Astrocyte (in vitro differentiated cells and primary cell): Measurements from ENCODE around the gene LZTS3. TPM values are rescaled to one million over a fixed set of nuclear protein-coding genes. Genes with fewer than 3 reads are reported as not detected.
"Not testable (repeated sequence)": the region's sequence is repeated elsewhere in the genome, so short reads cannot be mapped to it uniquely, and the experiment has no call there.

ENCODE experiments used
- DNase-seq: peaks from one replicate; pipeline ENCODE4 v3.0.0-alpha.2; 2010; ENCODE audit warnings: low read depth
- FAIRE-seq: peaks from 2 replicates; lab custom pipeline; 2011; peaks lifted over from hg19 to GRCh38; lab: Jason Lieb, UNC
- H2AFZ ChIP-seq: 2 replicates; pipeline ENCODE4 v1.6.0; 2012; ENCODE audit warnings: low read depth, low read length, inconsistent platforms
- H3K27ac ChIP-seq: 2 replicates; pipeline ENCODE4 v1.5.1; 2011; ENCODE audit warnings: low read depth, low read length, inconsistent platforms
- H3K27me3 ChIP-seq: 2 replicates; pipeline ENCODE4 v1.6.0; 2011; ENCODE audit warnings: low read length, inconsistent platforms; ENCODE audit not compliant: insufficient read depth
- H3K36me3 ChIP-seq: 2 replicates; pipeline ENCODE4 v1.5.1; 2011; ENCODE audit warnings: low read length, inconsistent platforms; ENCODE audit not compliant: insufficient read depth
- H3K4me1 ChIP-seq: 2 replicates; pipeline ENCODE4 v1.5.1; 2011; ENCODE audit warnings: low read length, inconsistent platforms; ENCODE audit not compliant: insufficient read depth
- H3K4me2 ChIP-seq: 2 replicates; pipeline ENCODE4 v1.6.0; 2012; ENCODE audit warnings: low read length, inconsistent platforms
- H3K4me3 ChIP-seq: 2 replicates; pipeline ENCODE4 v1.5.1; 2011; ENCODE audit warnings: low read depth, mild to moderate bottlenecking, low read length, inconsistent platforms; ENCODE audit not compliant: insufficient read depth
- H3K79me2 ChIP-seq: 2 replicates; pipeline ENCODE4 v1.6.0; 2012; ENCODE audit warnings: mild to moderate bottlenecking, low read length, inconsistent platforms; ENCODE audit not compliant: insufficient read depth
- H3K9ac ChIP-seq: 2 replicates; pipeline ENCODE4 v1.6.0; 2012; ENCODE audit warnings: mild to moderate bottlenecking, low read length, inconsistent platforms
- H3K9me3 ChIP-seq: 2 replicates; pipeline ENCODE4 v1.5.1; 2012; ENCODE audit warnings: low read depth, mild to moderate bottlenecking, low read length, inconsistent platforms; ENCODE audit not compliant: insufficient read depth
- H4K20me1 ChIP-seq: 2 replicates; pipeline ENCODE4 v1.6.0; 2012; ENCODE audit warnings: low read length, inconsistent platforms; ENCODE audit not compliant: insufficient read depth
- H3K27ac Mint-ChIP-seq: one replicate; pipeline ENCODE4 v1.8.0; 2021; ENCODE audit warnings: mild to moderate bottlenecking, mixed read lengths; ENCODE audit not compliant: unreplicated experiment
- H3K27me3 Mint-ChIP-seq: one replicate; pipeline ENCODE4 v1.8.0; 2021; ENCODE audit warnings: low read depth, mixed read lengths; ENCODE audit not compliant: unreplicated experiment
- H3K36me3 Mint-ChIP-seq: one replicate; pipeline ENCODE4 v1.8.0; 2021; ENCODE audit warnings: low read depth, mixed read lengths; ENCODE audit not compliant: unreplicated experiment
- H3K4me1 Mint-ChIP-seq: one replicate; pipeline ENCODE4 v1.8.0; 2021; ENCODE audit warnings: low read depth, mixed read lengths; ENCODE audit not compliant: unreplicated experiment
- H3K4me3 Mint-ChIP-seq: one replicate; pipeline ENCODE4 v1.8.0; 2021; ENCODE audit warnings: mild to moderate bottlenecking, moderate library complexity, mixed read lengths; ENCODE audit not compliant: unreplicated experiment
- H3K9me3 Mint-ChIP-seq: one replicate; pipeline ENCODE4 v1.8.0; 2021; ENCODE audit warnings: mild to moderate bottlenecking, mixed read lengths; ENCODE audit not compliant: unreplicated experiment
- EZH2 ChIP-seq: IDR thresholded peaks from 2 replicates; pipeline ENCODE4 v1.6.1; 2012; ENCODE audit warnings: mild to moderate bottlenecking, low read length, inconsistent platforms; ENCODE audit not compliant: insufficient read depth
- total RNA-seq: library from RNA; stranded (reverse); gene quantifications from 2 replicates; pipeline ENCODE4 v1.2.1, GENCODE V29; 2021
- TF ChIP-seq, protein P1 (sequence below): IDR thresholded peaks from 2 replicates; pipeline ENCODE4 v1.5.1; 2011; ENCODE audit warnings: low read depth, mild to moderate bottlenecking, inconsistent platforms, low read length, moderate library complexity; ENCODE audit not compliant: insufficient read depth

Gene LZTS3
- total RNA-seq, 1 donor from 2014 or later: 12.6 TPM

DNA sequence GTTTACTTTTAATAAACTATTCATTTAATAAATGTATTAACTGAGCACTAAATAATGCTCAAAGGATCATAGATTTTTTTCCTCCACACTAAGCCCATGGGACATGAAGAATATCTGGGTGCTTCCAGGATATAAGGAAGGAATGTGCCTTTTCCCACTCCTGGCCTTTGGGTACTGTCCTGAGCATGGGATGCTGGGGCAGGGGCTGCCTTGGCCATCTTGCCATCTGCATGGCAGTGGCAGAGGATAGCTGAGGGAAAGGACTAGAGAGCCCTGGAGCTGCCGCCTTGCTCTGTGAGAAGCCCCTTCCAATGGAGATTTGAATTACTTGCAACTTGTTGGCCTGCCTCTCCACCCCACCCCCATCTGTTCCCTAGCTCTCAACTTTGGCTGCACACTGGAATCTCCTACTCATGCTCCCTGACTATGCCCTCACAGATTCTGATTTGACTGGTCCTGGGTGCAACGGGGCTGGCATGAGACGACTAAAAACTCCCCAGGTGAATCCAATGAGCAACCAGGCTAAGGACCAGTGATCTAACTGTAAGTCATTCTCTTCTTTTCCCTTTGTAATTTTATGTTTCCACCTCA, 15.6 kb upstream of the LZTS3 start:
- H3K9me3 Mint-ChIP-seq: no peaks in the 10 kb centered on the region
- no peak for FAIRE-seq
- H3K9me3 ChIP-seq: no peaks in the 10 kb centered on the region
- no peaks in the 10 kb centered on the region for H3K4me1 ChIP-seq
- no peak overlapping the region for H3K4me3 Mint-ChIP-seq
- no peak overlapping the region for H3K4me3 ChIP-seq
- H3K27ac Mint-ChIP-seq: no peak overlapping the region
- H4K20me1 ChIP-seq: no peaks in the 10 kb centered on the region
- TF ChIP-seq, protein P1, sequence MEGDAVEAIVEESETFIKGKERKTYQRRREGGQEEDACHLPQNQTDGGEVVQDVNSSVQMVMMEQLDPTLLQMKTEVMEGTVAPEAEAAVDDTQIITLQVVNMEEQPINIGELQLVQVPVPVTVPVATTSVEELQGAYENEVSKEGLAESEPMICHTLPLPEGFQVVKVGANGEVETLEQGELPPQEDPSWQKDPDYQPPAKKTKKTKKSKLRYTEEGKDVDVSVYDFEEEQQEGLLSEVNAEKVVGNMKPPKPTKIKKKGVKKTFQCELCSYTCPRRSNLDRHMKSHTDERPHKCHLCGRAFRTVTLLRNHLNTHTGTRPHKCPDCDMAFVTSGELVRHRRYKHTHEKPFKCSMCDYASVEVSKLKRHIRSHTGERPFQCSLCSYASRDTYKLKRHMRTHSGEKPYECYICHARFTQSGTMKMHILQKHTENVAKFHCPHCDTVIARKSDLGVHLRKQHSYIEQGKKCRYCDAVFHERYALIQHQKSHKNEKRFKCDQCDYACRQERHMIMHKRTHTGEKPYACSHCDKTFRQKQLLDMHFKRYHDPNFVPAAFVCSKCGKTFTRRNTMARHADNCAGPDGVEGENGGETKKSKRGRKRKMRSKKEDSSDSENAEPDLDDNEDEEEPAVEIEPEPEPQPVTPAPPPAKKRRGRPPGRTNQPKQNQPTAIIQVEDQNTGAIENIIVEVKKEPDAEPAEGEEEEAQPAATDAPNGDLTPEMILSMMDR: no peak
- no peak for TF ChIP-seq EZH2
- H2AFZ ChIP-seq: no peak overlapping the region
- no peak overlapping the region for H3K9ac ChIP-seq
- H3K27me3 Mint-ChIP-seq: no peaks in the 10 kb centered on the region
- DNase-seq: no peak
- H3K27me3 ChIP-seq: no peaks in the 10 kb centered on the region
- no peak overlapping the region for H3K27ac ChIP-seq
- no peak overlapping the region for H3K4me2 ChIP-seq
- H3K36me3 ChIP-seq: peaks cover 23% of the 10 kb centered on the region
- no peaks in the 10 kb centered on the region for H3K79me2 ChIP-seq
- H3K4me1 Mint-ChIP-seq: no peaks in the 10 kb centered on the region
- peaks cover 31% of the 10 kb centered on the region for H3K36me3 Mint-ChIP-seq

DNA sequence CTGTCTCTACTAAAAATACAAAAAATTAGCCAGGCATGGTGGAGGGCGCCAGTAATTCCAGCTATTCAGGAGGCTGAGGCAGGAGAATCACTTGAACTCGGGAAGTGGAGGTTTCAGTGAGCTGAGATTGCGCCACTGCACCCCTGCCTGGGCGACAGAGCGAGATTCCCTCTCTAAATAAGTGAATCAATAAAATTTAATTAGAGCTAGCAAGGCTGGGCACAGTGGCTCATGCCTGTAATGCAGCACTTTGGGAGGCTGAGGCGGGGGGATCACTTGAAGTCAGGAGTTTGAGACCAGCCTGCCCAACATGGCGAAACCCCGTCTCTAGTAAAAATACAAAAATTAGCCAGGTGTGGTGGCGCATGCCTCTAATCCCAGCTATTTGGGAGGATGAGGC, 14.5 kb upstream of the LZTS3 start:
- H3K4me1 Mint-ChIP-seq, H3K9ac ChIP-seq, H3K79me2 ChIP-seq, H2AFZ ChIP-seq, FAIRE-seq, H3K27ac ChIP-seq, H3K4me1 ChIP-seq, H3K27me3 ChIP-seq, H4K20me1 ChIP-seq, H3K4me3 Mint-ChIP-seq, H3K27ac Mint-ChIP-seq, H3K9me3 ChIP-seq, H3K9me3 Mint-ChIP-seq, DNase-seq, H3K4me3 ChIP-seq, H3K4me2 ChIP-seq, H3K27me3 Mint-ChIP-seq: not testable (repeated sequence)
- peaks cover 22% of the 10 kb centered on the region for H3K36me3 ChIP-seq
- H3K36me3 Mint-ChIP-seq: peaks cover 28% of the 10 kb centered on the region

DNA sequence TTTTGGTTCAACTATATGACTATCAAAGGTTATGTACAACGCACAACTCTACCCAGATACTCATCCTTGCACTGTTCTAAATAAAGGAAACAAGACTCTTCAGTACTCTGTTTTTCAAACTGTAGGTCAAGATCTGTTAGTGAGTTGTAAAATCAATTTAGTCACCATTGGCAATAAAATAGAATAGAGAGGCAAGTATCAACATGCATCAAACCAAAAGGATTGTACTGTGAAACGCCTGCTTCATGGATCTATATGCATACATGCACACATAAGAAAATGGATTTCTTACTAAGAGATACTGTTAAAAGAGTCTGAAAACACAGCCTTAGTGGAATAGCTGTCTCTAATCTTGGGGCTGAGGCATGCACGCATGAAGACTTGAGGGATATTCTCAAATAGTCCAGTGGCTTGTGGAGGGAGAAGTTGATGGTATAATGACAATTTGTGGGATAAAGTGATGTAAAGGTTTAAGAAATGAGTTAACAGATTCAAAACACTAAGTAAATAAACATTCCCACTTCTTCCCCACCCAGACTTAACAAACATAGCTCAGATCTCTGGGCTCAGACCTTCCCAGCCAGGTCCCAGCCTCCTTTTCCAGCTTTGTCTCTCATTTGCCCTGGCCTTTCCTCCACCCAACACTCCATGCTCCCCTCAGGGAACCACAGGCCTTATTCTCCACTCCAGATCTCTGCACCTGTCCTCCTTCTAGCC, 10.7 kb upstream of the LZTS3 start:
- H3K4me2 ChIP-seq: no peak overlapping the region
- H3K4me1 Mint-ChIP-seq: no peaks in the 10 kb centered on the region
- H3K9ac ChIP-seq: no peak overlapping the region
- no peak overlapping the region for H3K27ac ChIP-seq
- no peak overlapping the region for H2AFZ ChIP-seq
- no peak overlapping the region for H3K27ac Mint-ChIP-seq
- H3K9me3 Mint-ChIP-seq: no peaks in the 10 kb centered on the region
- no peaks in the 10 kb centered on the region for H4K20me1 ChIP-seq
- H3K79me2 ChIP-seq: no peaks in the 10 kb centered on the region
- FAIRE-seq (no peak), DNase-seq (no peak)
- H3K27me3 Mint-ChIP-seq: no peaks in the 10 kb centered on the region
- no peak overlapping the region for H3K4me3 Mint-ChIP-seq
- TF ChIP-seq EZH2: no peak
- TF ChIP-seq, protein P1: no peak
- H3K36me3 Mint-ChIP-seq: peaks cover 3% of the 10 kb centered on the region
- H3K4me3 ChIP-seq: no peak overlapping the region
- H3K27me3 ChIP-seq: no peaks in the 10 kb centered on the region
- H3K36me3 ChIP-seq: no peaks in the 10 kb centered on the region
- H3K4me1 ChIP-seq: no peaks in the 10 kb centered on the region
- no peaks in the 10 kb centered on the region for H3K9me3 ChIP-seq

DNA sequence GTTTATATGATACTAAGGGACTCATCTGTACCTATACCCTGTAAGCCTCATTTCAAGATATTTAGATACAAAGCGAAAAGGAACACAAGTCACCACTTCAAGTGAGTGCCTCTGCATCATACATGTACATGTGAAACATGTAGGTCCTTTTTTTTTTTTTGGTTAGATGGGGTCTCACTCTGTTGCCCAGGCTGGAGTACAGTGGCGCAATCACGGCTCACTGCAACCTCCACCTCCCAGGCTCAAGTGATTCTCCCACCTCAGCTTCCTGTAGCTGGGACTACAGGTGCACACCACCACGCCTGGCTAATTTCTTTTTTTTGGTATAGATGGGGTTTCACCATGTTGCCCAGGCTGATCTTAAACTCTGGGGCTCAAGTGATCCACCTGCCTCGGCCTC, 9.1 kb upstream of the LZTS3 start:
- not testable (repeated sequence) for H3K4me1 Mint-ChIP-seq

More for the DNA sequence above, 9.1 kb upstream of the LZTS3 start:
- not testable (repeated sequence) for H3K9me3 ChIP-seq, H2AFZ ChIP-seq, H3K36me3 ChIP-seq, H3K27me3 Mint-ChIP-seq, H3K79me2 ChIP-seq, H4K20me1 ChIP-seq, H3K27ac ChIP-seq, DNase-seq, H3K4me3 Mint-ChIP-seq, H3K27ac Mint-ChIP-seq, H3K36me3 Mint-ChIP-seq, H3K9ac ChIP-seq, H3K27me3 ChIP-seq, H3K4me1 ChIP-seq, H3K4me3 ChIP-seq, H3K9me3 Mint-ChIP-seq, H3K4me2 ChIP-seq, FAIRE-seq
